NCI-H1092 (cell line): ENCODE measurements around the gene USF3.
"Not testable (repeated sequence)": the region's sequence is repeated elsewhere in the genome, so short reads cannot be mapped to it uniquely, and the experiment has no call there.

Source experiments
- DNase-seq: peaks from one replicate; lab custom pipeline; 2025; lab: John Stamatoyannopoulos, UW

The USF3 gene

DNA sequence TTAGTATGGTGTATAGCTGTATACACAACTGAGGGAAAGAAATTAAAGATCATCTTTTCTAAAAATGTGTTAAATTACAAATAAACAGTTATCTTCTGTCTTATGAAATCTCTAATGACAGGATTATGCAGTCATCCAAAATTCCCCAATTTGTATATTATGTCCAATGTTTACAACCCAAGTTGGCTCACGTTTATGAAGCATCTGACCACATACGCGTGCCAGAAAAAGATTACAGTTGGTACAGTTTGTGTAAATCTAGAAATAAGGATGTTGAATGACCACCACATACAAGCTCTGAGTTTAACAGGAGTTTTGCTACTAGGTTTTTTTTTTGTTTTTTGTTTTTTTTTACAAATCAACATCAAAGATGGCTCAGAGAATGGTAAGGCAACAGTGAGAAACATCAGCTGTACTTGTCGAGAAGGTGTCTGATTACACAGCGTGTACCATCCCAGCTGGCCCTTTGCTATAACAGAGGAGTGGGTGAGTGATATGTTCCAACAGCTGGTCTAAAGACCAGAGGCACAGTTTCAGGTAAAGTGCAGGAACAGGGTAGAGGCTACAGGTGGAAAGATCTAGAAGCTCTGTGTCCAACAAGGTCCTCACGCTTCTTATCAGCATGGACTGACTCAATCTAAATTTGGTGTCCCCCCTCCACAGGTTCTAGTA lies 47.1 kb downstream of the USF3 start:
- no peak for DNase-seq

DNA sequence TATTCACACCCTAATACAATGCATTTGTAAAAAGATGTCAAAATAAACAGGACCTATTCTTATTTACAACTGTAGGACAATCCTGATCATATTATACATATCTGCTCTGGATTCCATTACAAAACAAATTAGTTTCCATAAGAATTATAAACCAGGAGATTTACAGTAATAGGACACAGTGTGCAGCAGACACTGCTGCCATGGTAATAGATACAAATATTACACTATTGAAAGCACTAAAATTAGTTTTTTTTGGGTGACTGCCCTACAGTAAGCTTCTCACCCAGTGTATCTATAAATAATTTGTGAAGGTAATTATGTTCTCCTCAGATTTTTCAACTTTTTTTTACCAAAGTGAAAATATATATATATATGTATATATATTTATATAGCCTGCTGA lies 47.9 kb downstream of the USF3 start:
- no peak for DNase-seq

DNA sequence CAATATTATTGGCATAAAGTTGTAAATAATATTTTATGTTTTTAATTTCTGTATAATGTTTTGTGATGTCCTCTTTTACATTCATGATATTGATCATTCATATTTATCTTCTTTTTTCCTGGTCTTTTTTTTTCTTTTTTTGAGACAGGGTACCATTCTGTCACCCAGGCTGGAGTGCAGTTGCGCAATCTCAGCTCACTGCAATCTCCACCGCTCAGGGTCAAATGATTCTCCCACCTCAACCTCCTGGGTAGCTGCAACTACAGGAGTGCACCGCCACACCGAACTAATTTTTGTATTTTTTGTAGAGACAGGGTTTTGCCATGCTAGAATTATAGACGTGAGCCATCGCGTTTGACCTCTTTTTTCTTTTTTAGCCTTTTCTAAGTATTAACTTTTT lies 52.9 kb downstream of the USF3 start:
- DNase-seq: no peak

DNA sequence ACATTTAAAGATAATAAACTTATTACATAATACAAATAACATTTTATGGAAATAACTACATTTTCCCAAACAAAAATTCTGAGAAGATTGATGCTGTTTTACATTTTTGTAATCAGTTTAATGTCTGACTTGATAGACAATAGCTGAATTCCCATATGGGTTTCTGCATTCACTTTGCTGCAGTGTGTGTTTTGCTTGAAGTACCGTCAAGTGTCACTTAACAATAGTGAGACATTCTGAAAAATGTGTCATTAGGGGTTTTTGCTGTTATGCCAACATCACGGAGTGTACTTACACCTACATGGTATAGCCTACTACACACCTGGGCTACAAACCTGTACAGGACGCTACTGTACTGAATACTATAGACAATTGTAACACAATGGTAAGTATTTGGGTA lies 57.5 kb downstream of the USF3 start:
- no peak for DNase-seq

DNA sequence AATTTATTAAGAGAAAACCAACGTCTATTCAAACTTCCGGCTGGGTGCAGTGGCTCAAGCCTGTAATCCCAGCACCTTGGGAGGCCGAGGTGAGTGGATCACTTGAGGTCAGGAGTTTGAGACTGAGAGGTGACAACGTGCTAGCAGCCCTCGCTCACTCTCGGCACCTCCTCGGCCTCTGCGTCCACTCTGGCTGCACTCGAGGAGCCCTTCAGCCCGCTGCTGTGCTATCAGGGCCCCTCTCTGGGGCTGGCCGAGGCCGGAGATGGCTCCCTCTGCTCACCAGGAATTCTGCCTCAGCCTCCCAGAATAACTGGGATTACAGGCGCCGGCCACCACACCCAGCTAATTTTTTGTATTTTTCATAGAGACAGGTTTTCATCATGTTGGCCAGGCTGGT lies 58.7 kb downstream of the USF3 start:
- DNase-seq: no peak

DNA sequence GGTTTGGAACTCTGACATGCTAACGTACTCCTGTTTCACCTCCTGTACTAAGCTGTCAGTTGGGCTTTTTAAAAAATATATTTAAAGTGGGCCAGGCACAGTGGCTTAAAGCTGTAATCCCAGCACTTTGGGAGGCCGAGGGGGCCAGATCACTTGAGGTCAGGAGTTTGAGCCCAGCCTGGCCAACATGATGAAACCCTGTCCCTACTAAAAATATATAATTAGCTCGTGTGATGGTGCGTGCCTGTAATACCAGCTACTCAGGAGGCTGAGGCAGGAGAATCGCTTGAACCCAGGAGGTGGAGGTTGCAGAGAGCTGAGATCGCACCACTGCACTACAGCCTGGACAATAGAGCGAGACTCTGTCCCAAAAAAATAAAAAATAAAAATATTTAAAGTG lies 60.4 kb downstream of the USF3 start:
- DNase-seq: not testable (repeated sequence)

DNA sequence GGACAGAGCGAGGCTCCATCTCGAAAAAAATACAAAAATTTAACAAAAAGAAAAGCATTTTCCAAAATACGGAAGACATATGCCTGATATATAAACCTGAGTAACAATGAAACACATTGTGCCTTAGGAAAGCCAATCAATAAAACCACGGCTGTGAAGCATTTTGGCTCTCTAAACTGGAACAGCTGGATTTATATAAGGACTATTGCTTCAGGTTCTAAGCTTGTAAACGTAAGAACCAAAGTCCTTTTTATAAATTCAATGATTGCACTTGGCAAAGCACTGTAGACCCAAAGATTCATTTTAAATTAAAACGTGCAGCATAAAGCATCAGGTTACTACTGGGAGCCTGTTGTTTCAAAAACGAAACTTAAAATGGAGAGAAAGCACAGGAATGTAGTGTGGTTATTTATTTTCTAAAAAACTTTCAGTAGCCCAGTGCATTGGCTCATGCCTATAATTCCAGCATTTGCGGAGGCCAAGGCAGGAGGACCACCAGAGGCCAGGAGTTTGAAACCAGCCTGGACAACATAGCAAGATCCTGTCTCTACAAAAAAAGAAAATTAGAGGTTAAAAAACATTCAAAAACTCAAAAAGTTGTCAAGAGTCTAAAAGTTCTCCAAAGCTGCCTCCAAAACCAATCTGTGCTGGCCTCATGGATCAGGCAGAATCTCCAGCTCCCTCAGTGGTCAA lies 61.5 kb downstream of the USF3 start:
- no peak for DNase-seq

DNA sequence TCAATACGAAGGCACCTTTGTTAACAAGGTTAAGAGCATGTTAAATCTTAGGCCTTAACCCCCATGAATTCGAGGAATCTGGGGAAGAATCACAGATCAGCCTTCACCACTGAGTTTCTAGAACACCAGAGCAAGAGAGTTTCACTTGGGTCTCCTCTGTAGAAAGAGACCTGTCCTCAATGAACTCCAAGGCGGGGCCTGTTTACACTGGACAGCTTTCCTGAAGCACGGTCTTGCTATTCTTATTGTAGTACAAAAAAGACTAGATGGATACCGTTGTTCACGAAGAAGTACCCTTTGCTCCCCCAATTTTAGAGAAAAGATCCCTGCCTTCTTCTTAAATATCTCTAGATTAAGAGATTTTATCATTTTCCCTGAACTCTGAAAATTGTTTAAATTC lies 64.9 kb downstream of the USF3 start:
- no peak for DNase-seq

DNA sequence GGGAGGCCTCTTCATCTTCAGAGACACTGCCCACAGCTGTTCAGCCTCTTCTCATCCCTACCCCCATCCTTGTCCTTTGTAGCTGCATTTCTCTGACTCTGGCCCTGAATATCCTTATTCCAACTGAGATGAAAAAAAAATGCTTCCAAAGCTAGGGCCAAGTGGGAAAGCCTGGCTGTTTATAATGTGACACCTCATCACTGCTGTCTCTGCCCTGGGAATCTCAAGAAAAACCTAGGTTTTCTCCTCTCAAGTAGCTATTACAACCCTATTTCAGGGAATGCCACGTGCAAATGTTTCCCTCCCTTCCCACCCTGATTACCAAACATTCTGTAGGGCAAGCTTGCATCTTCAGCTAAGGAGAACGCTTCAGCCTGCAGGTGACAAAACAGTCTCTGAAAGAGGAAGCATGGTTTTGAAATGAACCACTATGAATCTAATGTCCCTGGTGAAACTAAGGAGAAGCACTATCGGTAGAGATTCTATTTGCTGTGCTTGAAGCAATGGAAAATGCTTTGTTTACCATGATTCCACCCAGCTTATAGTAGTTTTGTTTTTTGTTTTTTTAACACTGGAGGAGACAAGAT lies 65.4 kb downstream of the USF3 start:
- DNase-seq: no peak

DNA sequence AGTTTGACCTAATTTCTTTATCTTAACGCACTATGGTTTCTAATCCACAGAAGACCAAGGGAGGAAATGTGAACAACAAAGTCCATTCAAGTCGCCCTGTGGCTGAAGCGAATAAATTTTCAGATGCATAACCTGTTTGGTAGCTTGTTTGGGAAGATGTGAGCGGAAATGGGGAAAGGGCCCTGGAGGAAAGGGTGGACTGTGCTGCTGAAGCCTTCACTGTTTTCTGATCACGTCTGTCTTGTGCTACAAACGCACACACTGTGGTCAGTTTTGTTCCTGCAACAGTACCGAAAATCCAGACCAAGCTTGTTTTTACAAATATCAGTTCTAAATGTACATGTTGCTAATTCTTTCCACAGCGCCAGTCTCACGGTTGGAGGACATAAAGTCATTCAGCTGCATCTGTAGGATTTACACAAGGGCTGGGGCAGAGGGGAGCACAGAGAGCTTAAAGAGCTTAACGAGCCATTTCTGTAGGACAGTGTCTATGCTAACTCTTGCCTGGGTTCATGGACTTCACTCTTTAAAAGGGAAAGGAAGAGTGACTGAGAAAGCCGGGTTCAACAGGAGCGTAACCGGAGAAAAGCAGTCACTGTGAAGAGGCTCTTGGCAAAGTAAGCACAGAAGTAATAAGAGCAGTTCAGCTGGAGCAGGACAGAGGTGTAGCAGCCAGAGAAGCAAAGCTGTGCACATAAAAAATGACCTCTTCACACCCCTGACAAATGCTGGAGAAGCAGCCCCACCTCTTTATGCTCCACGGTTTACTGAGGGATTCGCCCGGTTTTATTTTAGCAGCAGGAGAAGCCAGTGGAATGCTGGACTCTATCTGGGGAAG lies 66.6 kb downstream of the USF3 start:
- DNase-seq: no peak

DNA sequence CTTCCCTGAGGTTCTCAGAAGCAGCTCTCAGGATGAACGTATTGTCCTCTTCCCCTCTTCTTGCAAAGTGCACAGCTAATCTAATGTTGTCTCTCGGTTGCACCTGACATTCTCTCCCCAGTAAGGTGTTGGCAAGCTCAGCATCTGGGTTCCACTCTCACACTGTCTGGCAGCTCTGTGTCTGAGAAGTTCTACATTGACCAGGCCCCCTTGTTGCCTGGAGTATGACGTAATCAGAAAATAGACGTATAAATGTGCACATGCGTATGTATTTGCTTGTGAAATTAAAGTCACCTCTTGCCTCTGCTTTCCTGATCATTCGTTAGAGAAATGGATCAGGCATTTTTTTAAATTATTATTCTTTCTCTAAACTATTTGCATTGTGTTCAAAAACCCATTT lies 67.7 kb downstream of the USF3 start:
- no peak for DNase-seq

DNA sequence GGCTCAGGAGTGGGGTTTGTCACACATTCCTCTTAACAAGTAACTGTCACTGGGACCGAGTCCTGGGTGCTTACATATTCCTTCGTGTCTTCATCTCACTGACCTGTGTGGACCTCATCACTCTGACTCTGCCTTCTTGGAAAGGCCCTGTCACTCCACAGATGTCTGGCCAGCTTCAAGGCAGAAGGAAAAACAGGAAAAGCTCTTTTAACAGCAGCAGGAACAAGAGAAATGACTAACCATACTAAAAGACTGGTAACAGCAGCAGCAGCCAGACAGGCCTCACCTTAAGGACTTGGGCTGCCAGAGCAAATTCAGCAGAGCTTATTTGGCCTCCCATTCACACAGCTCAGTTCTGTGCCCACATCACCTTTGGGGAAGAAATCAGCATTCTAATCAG lies 68.1 kb downstream of the USF3 start:
- no peak for DNase-seq

DNA sequence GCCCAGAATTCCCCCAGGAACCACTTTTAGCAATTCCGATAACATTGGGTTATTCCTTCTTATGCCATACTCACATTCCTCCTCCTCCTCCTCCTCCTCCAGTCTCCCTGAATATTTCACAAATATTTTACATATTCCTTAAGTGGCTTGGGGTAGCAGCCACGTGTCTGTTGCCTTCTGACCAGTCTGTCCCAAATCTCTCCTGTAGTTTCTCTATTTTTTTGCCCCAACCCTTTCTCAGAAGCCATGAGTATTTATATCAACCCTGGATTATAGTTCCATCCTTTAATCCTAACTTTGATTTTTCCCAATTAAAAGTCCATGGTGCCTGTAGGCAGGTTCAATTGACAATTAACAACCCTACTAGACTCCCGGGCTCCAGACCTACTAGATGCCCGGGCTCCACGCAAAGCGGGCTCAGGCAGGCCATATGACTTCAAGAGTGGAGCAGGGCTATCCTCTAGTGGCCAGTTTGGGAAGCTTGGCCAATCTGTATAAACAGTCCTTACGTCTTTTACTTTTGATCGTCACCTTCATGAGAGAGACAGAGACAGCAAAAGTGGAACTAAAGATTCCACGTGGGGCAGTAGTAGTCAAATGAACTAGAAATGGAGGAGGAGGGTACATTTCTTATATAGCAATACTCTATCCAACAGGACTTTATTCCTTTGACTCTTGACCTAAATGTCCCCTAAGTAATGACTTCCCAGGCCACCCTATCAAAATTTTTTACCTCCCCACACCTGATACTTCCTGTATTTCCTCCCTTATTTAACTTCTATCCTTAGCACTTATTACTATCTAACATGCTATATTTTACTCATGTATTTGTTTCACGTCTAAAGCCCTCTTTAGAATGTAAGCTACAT lies 69.7 kb downstream of the USF3 start:
- DNase-seq: no peak

DNA sequence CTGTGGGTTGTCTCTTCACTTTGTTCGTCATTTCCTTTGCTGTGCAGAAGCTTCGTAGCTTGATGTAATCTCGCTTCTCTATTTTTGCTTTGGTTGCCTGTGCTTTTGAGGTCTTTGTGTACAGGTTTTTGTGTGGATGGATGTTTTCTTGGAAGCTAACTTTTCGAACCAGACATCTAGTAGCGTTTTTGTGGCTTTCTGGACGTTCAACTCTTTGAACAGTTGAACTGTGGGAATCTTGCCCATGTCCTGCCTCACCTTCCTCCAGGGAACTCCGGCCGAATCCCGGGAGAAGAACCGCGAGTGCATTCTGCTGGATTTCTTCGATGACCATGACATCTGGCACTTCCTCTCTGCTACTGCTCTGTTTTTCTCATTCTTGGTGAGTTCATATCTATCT lies 70.6 kb downstream of the USF3 start:
- DNase-seq: no peak

DNA sequence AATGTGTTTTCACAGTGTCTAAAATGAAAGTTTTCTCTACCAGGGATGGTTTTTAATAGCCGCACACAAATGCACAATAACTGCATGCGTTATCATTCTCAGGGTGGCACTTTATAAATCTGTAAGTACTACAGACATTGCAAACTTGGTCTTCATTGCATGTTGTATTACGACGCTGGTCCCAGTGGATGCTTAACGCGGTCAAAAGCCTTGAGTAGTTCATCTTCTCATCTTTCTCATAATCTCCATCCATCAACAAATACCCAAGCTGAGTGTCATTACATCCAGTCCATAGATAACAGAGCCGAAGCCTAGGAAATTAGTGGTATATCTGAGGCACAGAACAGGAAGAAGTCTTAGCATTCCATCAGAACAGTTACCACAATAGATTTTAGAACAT lies 72.6 kb downstream of the USF3 start:
- DNase-seq: no peak

DNA sequence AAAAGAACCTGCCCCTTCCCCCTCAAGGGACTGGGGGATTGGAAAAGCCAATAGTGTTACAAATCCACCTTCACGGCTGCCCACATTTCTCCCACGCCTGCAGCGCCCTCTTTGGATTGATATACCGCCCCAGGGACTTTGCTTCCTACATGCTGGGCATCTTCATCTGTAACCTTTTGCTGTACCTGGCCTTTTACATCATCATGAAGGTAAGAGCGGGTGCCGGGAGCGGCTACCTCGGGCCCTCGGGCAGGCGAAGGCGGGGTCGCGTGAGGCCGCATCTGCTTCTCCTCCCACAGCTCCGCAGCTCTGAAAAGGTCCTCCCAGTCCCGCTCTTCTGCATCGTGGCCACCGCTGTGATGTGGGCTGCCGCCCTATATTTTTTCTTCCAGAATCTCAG lies 73.1 kb downstream of the USF3 start:
- DNase-seq: no peak

DNA sequence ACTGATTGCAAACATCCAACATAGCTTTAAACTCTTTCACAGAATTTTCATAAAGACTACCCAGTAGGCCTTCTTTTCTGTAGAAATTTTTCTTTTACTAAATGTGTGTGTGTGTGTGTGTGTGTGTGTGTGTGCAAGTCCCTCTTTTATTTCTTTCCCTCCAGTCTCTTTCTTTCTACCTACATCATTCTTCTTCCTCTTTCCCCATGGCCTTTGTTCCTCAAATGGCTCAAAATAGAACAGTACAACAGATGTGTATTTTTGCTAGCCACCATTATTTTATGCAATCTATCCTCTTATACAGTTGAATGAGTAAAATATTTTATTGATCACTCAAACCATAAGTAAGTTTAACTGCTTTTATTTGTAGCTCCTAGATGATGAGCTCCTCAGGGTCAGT lies 76.4 kb downstream of the USF3 start:
- no peak for DNase-seq

DNA sequence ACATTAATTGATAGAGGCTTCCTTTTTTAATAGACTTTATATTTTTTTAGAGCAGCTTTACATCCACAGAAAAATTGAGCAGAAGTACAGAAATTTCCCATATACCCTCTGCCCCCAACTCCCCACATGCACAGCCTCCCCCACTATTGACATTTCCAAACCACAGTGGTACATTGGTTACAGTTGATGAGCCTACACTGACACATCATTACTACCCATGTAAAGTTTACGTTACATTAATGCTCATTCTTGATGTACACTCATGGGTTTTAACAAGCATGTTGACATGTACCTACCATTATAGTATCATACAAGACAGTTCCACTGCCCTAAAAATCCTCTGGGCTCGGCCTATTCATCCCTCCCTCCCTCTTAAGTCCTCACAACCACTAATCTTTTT lies 78.7 kb downstream of the USF3 start:
- no peak for DNase-seq

DNA sequence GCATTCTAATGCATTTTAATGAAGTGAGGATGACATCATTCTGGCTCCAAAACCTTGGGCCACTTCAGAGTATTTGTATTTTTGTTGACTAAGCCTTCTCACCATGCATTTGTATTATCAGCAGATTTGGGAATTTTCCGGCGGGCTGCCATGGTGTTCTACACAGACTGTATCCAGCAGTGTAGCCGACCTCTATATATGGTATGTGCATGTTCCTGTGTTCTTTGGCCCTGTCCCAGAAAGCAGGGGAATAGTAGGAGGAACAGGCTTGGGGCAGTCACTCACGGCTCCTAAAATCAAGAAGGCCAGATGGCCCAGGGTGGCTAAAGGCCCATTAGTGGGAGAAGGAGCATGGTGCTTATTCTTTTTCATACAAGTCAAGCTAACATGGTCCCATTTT lies 80.5 kb downstream of the USF3 start:
- DNase-seq: no peak

DNA sequence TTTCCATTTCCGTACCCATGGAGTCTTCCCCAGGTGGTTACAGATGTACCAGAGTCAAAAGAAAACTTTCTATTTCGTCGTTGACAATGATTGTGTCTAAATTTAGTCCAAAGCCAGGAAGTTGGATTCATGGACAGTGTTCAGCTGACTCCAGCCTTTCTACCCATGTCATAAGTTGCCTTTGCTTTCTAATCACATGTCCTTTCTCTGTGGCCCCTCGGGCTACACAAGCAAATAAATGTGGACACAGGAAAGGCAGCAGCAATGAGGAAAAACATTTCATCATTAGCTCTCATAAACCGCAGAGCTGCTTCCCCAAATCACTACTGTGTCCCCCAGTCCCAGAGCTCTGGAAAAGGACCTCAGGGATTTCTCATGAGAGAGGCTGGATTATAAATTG lies 82.0 kb downstream of the USF3 start:
- DNase-seq: no peak

DNA sequence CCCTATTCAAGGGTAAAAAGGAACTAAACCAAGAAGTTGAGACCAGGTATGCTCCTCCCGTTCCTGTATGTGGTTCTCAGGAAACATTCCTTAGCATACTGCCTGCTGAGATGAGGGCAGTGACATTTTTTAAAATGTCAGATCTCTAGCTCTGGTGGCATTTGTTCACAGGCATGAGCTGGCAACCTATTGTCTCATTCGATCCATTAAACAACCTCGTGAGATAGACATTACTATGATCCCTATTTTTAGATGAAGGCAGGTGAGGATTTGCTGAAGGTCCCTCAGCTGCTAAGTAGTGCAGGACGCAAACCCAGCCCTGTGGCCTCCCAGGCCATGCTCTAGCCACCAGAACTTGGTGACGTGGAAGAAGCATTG lies 89.2 kb downstream of the USF3 start:
- no peak for DNase-seq
